HG02870 (cell line): ENCODE measurements around the gene KRTAP7-1.

Experiments
- ATAC-seq: cut with Tn5 transposase; IDR thresholded peaks from one replicate; pipeline ENCODE4 v1.9.1; 2021; ENCODE audit warnings: mild to moderate bottlenecking, moderate library complexity; ENCODE audit not compliant: unreplicated experiment

KRTAP7-1 gene, protein sequence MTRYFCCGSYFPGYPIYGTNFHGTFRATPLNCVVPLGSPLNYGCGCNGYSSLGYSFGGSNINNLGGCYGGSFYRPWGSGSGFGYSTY

DNA sequence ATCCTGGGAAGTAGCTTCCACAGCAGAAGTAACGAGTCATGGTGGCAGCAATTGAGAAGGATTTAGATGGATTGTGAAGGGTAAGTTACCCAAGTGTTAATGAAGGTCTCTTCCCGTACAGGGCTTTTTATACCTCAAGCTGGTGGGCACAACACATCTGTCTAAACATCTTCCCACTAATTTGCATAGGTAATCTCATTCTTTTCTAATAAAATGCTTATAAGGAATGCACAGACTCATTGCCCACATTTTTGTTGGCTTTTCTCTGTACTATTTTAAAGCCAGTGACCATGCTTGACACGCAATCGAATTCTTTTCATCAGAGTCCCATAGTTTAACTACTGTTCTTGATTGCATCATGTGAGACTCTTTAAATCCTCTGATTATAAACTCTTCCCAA is at the start of gene KRTAP7-1:
Gene KRTAP7-1, minus strand, starts transcription at position 101 of the 400 bp plus-strand sequence. Its CDS starts 61 bp downstream, at position 40.
- no peak for ATAC-seq

DNA sequence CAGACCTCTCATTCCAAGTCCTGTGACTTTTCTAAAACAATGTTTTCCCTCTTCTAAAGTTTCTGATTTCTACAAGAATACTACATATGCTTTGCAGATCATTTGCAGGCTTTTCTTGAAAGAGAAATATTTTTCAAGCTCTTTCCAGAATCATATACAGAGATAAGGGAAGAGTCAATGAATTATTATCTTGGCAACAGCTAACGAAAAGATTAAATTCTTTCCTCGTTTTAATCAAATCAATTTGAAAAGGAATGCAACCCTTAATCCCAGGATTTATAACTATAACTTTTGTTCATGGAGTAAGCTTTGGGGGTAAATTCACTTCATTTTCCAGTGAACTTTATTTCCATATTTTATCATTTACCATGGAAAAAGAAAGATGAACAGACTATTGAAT is 45.0 kb upstream of the KRTAP7-1 start:
- ATAC-seq: no peak

DNA sequence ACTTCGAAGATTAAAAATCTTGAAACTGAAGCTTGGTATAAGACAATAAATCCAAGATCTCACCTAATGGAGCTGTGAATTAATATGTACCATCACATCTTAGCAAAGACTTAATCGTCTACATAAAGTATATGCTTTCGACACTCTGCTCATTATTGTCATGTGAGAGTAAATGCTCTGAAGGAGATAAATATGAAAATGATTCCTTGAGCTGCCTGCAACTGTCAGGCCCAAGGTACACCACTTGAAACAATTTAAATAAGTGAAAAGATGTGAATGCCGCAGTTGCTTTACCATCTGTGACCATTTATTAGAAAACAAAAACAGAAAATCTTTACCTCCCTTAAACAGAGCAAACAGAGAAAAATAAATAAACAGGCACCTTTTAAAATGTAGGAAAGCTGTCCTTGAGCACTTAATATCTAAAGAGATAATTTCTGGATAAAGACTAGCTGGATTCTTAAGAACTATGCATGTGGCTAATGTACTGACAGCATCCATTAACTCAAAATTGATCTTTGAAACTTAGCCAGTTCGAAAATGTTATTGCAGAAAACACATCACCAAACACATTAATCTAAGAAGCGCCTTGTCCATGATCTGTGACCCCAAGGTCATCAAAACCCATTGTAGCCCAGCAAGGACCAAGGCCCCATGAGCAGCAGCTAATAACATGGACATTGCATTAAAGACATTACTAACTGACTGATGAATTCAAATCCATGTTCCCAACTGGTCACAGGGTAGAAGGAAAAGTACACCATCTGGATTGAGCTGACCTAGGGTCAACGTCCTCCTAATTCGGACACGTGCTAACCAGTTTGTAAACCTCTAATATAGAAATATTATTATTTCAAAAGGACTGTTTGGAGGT is 18.3 kb upstream of the KRTAP7-1 start:
- no peak for ATAC-seq

DNA sequence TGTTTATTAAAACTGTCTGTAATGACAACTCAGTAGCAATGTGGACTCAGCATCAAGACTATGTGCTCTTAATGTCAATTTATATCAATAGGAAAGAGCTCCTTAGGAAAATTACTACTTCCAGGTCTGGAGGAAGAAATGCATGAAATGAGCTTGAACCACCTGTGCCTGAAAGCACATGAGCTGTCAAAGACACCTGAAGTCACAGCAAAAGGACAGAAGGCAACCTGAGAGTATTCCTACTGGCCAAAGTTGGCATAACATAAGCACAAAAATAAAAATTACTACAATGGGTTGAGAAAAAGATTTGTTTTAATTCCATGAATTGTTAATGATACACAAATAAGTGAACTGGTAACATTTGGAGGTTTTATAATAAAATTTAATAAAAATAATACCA is 13.4 kb upstream of the KRTAP7-1 start:
- no peak for ATAC-seq

DNA sequence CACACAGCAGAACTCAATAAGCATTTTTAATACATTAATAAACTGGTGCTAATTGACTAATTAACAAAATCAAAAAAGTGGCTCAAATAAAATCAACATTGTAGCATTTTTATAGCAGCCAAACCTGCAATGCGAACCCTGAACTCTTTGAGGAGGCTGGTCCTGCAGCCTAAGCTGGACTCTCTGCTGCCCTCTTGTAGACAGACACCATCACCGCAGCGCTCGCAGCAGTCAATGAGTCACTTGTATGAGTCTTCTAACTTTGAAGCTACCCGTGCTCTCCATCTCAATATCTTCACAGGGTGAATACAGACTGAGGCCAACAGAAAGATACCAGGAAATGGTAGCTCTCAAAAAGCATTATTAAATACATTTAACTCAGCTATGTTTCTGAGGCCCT is 9.7 kb upstream of the KRTAP7-1 start:
- ATAC-seq: no peak

DNA sequence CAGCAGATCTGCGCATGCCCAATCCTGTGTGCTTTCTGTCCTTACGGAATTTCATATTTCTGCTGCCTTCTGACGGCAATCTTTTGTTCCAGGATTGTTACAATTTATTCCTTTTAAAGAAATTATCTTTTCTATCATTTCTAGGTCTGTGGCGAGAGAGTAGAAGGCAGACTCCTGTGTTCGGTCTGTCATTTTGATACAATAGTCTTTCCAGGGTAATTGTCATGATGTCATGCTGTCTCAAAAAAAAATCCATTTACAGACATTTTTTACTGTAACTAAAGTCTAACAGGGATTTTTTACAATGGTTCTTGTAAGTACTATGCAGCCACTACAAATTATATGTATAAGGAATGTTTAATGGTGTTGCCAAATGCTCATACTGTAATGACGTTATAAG is 9.0 kb upstream of the KRTAP7-1 start:
- no peak for ATAC-seq

DNA sequence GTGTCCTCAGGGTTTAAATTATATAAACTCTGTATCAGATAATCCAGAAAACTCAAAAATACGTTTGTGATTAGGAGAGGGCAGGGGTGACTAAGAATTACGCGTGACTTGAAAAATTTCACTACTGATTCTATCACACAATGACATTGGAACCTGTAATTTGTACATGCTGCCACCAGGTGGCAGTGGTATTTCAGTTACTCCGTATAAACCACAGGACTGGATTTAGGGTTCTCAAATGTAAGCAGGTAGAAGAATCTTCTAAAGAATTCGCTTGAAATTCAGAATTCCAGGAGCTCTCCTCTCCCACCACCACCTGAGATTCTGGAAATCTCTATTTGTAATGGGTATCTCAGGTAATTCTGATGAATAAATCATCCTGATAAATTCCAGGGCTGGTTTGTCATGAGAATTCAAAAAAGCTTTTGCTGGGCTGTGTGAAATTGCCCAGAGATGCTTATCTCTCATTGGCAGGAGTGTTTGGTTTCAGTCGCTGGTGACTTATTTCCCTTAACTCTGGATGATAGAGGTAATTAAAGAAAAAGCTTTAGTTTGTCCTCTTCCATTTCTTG is 1.7 kb upstream of the KRTAP7-1 start:
- ATAC-seq: no peak

DNA sequence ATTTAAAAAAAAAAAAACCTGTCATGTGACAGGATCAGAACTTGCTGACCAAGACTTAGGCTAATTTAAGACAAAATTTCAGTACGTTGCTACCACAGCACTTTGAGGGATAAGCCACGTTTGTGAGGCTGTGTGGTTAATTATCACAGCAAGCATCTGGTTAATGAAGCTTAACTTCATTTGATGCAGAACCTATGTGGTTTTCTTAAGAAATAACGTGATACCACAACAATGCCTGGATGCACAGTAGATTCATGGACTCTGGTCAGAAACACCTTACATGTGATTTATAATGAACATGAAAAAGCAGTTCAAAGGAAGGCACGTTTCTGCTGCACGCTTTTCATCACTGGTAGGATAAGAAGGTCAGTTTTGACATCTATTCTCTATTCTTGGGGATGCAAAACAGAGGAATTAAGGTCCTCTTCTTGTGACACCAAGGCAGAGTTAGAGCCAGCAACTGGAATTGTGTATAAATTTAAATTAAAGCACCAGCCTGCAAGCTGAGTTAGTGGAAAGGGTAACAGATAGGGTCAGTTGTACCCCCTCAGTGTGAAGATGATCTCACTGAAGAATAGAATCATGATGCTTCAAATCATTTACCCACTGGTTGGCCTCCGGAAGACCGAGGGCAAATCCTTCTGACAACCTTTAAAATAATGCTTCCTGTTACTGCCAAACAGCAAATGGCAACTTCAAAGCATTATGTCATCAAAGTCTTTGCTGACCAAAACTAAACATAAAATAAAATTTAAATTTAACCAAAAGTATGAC is 10.5 kb downstream of the KRTAP7-1 start:
- ATAC-seq: no peak

DNA sequence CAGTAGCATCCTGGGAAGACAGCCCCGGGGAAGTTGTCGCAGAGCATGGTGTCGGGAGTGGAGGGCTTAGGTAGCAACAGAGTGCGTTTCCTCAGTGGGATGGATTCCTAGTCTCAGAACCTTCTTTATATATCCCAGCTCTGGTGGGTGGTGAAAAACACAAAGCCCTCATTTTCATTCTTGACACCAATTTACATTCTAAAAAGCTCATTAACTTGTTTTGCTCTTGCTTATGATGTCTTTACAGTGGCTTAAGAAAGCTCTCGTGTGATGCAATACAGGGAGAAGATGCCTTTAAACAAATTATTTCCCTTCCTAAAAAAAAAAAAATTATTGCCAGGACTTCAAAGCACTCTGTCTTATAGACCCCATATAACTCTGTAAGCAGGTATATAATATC is 16.4 kb downstream of the KRTAP7-1 start, which contains the start of gene KRTAP8-1:
Gene KRTAP8-1, minus strand, starts transcription at position 101 of the 400 bp plus-strand sequence. Its CDS starts 54 bp downstream, at position 47.
- no peak for ATAC-seq

DNA sequence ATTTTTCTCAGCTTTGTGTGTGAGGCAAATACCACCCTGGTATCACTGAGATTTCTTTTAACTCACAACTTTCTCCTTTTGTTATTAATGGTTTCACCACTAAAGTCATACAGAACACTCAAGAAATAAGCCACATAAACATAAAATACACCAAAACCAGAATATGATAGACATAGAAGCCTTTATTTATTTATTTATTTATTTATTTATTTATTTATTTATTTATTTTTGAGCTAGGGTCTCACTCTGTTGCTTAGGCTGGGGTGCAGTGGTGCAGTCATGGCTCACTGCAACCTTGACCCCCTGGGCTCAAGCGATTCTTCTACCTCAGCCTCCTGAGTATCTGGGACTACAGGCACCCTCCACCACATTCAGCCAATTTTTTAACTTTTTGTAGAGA is 29.0 kb downstream of the KRTAP7-1 start:
- no peak for ATAC-seq

DNA sequence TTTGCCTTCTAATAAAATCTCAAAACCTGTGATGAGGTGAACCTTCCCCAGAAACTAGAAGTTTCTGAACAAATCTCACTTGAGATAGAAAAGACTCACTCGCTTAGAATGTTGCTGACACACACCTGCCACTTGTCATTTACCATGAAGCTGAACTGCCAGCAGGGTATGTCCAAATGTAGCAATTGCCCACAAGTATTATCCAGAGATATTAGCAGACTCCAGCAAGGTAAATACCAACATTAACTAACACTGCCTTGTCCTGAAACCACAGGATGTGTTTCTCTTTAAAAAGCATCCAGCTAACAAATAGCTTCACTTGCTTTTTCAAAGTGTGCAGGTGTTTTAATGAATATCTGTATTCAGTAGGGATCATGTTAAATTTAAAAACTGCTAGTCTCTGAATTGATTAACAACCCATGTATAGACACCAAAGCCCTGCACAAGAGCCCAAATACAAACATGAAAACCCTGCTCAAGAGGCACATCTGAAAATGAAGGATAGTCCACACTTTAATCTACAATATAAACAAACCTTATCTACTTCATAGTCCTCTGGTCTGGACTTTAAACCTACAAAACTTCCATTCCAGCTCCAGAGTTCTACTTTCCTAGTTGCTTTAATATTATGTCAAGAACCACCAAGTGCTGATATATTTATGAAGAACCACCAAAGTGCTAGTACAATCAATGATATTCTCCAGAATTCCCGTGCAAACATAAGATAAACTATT is 35.8 kb downstream of the KRTAP7-1 start:
- no peak for ATAC-seq

DNA sequence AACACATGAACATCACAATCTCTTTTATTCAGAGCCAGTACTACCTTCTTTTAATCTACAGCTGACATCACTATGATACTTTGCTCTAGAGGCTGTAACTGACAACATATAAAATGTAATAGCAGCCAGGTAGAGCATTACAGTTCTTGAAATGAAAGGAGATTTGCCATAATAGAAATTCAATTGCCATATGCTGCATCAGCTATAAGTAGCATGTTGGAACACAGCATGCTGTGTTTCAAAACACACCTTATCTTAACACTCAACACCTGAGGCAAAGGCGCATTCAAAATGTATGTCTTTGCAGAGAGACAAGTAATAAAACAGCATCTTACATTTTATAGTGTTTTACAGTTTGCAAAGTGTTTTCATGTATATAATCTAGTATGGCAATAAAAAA is 50.3 kb downstream of the KRTAP7-1 start:
- no peak for ATAC-seq
